SU-DHL-6 (cell line): ENCODE results near the gene LCNL1.

Experiments
- CTCF ChIP-seq: fragments of 200-600 bp; sonication (generic); IDR thresholded peaks from one replicate; pipeline ENCODE4 v1.5.1; 2017; ENCODE audit warnings: antibody characterized with exemption, mild to moderate bottlenecking, low read length, moderate library complexity; ENCODE audit not compliant: insufficient read depth, poor library complexity, severe bottlenecking
- EZH2phosphoT487 ChIP-seq: fragments of 200-600 bp; sonication (generic), shearing (Covaris generic); conservative IDR thresholded peaks from 2 replicates; pipeline ENCODE4 v1.6.1; 2018; ENCODE audit warnings: mild to moderate bottlenecking, antibody characterized with exemption, low read length, moderate library complexity, mixed read lengths

GRCh38 chr9:136970361-136970760, 12.4 kb upstream of the LCNL1 start:
- TF ChIP-seq CTCF (no peak), EZH2phosphoT487 (no peak)
